Prostate gland (tissue), 2 donors: ENCODE measurements around the gene PGM3.

Source experiments
- POLR2A ChIP-seq: fragments of 450-650 bp; IDR thresholded peaks from one replicate; pipeline ENCODE4 v1.6.1; 2016; ENCODE audit warnings: antibody characterized with exemption, mild to moderate bottlenecking
- POLR2AphosphoS5 ChIP-seq: sonication (generic); formaldehyde crosslinking; IDR thresholded peaks from one replicate; pipeline ENCODE4 v1.6.1; 2017; ENCODE audit warnings: antibody characterized with exemption
- TF ChIP-seq, protein P1 (sequence below), 4 experiments: fragments of 200-600 bp in 2 of 4; fragments of 450-650 bp in 2 of 4; sonication (generic) in 2 of 4; IDR thresholded peaks; 1 replicate in 3 of 4; 2 replicates in 1 of 4; pipeline ENCODE4 v1.5.1; 2016 to 2019; ENCODE audit warnings: antibody characterized with exemption in 4 of 4, mild to moderate bottlenecking in 2 of 4, moderate library complexity in 2 of 4

DNA sequence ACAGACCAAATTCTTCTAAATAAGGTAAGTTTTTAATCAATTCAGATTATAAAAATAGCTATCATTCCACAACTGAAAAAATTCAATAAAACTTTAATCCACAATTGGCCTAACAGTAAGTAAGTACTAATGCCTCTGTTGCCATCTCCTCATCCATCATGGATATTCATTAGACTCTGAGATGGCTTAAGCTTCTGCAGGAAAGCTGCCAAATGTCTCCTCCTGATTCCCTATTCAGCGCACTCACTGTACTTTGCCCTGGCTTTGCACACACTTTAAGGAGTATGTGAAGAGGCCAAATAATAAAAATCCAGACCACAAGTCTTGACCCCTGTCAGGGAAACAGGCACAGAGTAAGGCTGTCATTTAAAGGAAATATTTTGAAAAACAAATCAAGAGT, 23.6 kb downstream of the PGM3 start:
- TF ChIP-seq, protein P1, sequence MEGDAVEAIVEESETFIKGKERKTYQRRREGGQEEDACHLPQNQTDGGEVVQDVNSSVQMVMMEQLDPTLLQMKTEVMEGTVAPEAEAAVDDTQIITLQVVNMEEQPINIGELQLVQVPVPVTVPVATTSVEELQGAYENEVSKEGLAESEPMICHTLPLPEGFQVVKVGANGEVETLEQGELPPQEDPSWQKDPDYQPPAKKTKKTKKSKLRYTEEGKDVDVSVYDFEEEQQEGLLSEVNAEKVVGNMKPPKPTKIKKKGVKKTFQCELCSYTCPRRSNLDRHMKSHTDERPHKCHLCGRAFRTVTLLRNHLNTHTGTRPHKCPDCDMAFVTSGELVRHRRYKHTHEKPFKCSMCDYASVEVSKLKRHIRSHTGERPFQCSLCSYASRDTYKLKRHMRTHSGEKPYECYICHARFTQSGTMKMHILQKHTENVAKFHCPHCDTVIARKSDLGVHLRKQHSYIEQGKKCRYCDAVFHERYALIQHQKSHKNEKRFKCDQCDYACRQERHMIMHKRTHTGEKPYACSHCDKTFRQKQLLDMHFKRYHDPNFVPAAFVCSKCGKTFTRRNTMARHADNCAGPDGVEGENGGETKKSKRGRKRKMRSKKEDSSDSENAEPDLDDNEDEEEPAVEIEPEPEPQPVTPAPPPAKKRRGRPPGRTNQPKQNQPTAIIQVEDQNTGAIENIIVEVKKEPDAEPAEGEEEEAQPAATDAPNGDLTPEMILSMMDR (IDR thresholded peaks at IDR 0.05) = no peak
- TF ChIP-seq POLR2AphosphoS5 = no peak
- no peak for TF ChIP-seq POLR2A
